Ishikawa (cell line): ENCODE measurements around the gene STON2.

Experiments
- CEBPB ChIP-seq: IDR thresholded peaks from 2 replicates; pipeline ENCODE4 v1.6.1; 2012
- EGR1 ChIP-seq: IDR thresholded peaks from 2 replicates; pipeline ENCODE4 v1.6.1; 2012
- EP300 ChIP-seq: IDR thresholded peaks from 2 replicates; pipeline ENCODE4 v1.6.1; 2012; ENCODE audit warnings: borderline replicate concordance
- TCF12 ChIP-seq: IDR thresholded peaks from 2 replicates; pipeline ENCODE4 v1.6.1; 2012; ENCODE audit warnings: low read depth
- YY1 ChIP-seq: IDR thresholded peaks from 2 replicates; pipeline ENCODE4 v1.6.1; 2012; ENCODE audit warnings: low read depth
- ZBTB7A ChIP-seq: IDR thresholded peaks from 2 replicates; pipeline ENCODE4 v1.6.1; 2012; ENCODE audit warnings: low read depth

DNA sequence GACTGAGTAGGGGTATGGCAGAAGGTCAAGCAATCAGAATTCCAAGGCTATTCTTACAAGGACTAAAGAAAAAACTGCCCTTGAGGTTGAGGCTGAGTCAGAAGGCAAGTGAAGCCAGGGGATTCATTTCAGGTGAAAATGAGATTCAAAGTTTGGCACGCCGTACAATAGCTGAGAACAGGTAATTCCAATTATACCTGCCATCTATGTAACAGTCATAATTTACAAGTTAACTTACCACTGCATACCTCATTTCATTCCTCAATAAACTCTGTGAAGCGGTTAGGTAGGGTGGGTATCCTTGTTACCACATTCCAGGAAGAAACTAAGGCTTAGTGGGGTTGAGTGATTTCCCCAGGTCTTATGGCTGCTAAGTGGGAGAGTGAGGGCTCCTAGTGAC is 64.1 kb downstream of the STON2 start:
- TF ChIP-seq EP300, result peak; percentile 74; the same call in 1 of the 2 replicates
- peak; percentile 66; the same call in 1 of the 2 replicates for TF ChIP-seq TCF12
- TF ChIP-seq YY1, result no peak
- TF ChIP-seq CEBPB, result no peak
- no peak for TF ChIP-seq EGR1
- TF ChIP-seq ZBTB7A, result no peak
